ENCODE measurements around the gene MTMR6.
A peak's percentile ranks its signal among the peaks of the same experiment; 100 is the strongest.

The MTMR6 gene

DNA sequence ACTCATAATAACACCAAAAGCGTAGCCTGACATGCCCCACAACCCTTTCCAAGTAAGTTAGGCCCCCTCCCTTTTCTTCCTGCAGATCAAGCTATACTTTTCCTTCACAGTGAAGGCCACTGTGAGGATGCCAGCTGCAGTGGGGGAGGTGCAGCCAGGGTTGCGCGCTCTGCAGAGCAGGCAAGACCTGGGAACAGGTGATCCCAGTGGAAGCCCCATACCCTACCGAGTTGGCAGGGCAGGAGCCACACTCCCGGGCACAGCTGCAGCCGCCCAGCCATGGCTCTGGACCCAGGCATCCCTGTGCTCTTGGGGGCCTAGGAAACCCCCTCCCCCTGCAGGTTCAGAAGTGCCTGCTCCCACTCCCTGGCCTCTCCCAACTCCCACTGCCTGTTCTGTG lies 18.7 kb downstream of the MTMR6 start:
- DNase-seq: no peak

DNA sequence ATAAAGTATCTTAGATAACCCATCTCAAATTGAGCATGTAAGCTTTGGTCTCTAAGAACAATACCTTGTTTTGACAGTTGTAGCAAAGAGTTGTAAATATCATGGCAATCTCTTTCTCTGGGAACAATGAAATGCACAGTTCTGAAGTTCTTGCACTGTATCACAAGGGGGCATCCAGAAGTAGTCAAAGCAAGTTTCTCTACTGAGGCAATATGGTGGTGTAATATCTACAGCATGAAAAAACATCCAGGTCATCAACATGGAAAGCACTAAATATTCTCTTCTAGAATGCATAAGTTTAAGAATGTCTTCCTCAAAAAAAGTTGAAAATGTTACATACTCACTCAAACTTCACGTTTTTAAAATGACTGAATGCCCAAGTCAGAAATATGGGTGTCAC lies 19.6 kb downstream of the MTMR6 start:
- peak; percentile 1 for DNase-seq

DNA sequence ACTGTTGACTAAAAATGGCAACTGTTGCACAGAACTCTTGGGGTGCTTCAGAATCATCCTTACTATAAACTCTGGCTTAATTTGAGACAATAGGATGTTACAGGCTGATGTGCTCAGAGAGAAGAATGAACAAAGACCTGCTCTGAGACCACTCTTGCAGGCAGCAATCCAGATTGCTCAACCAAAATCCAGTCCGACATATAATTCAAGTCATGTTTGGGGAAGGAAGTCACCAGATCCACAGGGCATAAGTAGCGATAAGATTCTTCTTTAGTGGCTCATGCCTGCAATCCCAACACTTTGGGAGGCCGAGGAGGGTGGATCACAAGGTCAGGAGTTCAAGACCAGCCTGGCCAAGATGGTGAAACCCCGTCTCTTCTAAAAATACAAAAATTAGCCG lies 20.6 kb downstream of the MTMR6 start:
- DNase-seq: no peak

DNA sequence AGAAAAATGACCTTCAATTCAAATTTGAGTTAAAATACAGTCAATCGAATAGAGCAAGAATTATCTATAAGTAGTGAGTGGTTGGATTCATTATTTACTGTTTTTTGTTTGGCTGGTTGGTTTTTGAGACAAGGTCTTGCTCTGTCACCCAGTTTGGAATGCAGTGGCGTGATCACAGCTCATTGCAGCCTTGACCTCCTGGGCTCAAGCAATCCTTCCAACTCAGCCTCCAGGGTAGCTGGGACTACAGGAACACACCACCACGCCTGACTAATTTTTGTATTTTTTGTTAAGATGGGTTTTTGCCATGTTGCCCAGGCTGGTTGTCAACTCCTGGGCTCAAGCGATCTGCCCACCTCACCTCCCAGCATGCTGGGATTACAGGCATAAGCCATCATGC lies 25.0 kb downstream of the MTMR6 start:
- DNase-seq: no peak

DNA sequence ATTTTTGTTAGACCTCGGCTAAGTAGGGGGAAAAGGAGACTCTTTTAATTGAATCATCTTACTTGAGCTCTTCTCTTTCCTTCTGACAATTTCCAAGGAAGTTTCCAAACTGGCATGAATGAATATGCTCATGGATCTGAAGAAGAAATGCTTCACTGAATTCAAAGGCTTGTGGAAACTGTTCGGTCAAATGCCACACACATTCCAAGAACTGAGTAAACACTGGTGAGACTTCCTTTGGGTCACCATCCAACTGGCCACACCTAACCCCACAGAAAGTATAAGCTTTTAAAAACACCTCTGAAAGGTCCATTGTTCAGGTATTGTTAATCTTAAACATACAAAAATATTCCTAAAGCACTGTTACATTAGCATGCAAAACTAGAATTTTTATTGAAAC lies 33.6 kb downstream of the MTMR6 start:
- no peak for DNase-seq

DNA sequence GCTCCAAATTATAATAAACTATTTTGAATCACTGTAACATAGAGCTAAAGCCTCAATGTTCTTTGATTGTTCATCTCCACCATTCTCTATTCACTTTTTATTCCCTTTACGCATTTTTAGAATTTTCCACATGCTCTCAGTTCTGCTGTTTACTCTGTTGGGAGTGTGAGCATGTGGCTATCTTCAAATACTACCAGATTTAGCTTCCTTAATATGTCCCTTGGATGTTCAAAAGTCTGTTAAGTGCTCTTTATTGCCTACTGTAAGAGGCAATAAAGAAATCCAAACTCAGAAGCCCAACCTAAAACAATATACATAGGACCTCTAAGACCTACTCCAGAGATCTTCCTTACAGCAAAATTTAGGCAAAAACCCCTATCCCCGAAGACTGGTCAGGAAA lies 34.5 kb downstream of the MTMR6 start:
- no peak for DNase-seq

DNA sequence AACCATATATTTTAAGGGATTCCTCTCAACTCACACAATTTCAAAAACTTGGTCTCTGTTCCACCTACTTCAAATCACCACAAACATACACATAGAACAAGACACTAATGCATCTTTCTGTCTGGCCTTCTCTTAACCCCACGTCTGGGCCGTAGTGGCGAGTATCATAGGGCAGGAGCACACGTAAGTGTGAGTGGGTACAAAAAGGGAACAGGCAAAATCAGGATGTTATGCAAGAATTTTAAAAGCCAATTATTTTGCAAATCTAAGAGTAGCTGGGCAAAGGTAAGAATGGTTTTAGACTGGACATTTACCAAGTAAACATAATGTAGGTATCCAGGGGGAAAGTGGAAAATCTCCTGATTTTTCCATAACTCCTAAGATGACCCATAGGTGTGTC lies 35.1 kb downstream of the MTMR6 start:
- no peak for DNase-seq

DNA sequence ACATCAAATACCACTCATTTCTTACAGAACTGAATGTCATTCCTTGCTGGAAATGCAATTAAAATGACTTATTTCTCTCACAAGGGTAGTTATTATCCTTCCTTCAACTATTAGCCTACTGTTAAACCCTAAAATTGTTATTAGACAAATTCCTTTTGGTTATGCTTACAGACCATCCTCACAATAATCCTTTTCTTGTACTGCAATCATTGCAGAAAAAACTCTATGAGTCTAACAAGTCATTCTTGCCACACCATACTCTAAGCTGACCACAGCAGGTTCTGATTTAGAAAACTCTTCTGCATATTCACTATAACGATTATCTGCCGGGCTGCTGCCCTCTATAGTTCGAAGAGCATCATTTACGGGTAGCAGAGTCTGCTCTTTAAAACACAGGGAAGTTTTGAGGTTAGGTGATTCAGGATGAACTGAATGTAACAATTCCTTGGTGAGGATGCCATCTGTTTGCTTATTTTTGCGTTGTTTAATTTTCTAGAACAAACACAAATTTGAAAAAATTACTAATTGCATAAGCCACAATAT lies 38.2 kb downstream of the MTMR6 start:
- DNase-seq: no peak

DNA sequence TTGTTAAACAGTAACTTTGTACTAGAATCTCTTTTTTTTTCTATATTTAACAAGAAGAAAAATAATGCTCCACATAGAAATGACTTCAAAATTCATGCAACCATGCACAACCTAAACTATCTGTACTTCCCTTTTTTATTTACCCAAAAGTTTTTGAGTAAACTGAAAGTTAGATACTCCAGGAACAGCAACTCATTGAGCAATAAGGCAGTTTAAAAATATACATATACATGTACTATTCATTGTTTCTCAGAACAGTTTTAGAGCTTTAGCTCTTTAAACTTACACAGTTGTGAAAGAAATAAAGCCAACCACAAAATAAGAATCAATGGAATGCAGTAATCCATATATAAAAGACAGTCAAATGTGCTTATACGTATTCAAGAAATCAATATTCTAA lies 39.2 kb downstream of the MTMR6 start:
- no peak for DNase-seq

DNA sequence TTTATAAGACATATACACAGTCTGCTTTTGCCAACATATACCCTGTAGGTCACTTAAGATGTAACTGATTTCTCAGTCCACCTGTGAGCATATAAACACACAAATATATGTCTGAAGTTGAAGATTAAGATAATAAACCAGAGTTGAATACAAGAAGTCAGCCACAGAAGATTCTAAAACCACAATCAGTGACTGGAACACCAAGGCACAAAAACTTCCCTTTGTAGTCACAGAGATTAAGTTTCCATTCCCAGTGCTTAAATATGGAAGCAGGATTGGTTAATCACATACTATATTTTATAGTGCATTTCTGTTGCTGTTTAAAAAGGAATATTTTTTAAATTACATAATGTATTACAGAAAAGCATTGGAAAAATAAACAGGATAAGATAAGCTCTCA lies 39.9 kb downstream of the MTMR6 start:
- DNase-seq: no peak

DNA sequence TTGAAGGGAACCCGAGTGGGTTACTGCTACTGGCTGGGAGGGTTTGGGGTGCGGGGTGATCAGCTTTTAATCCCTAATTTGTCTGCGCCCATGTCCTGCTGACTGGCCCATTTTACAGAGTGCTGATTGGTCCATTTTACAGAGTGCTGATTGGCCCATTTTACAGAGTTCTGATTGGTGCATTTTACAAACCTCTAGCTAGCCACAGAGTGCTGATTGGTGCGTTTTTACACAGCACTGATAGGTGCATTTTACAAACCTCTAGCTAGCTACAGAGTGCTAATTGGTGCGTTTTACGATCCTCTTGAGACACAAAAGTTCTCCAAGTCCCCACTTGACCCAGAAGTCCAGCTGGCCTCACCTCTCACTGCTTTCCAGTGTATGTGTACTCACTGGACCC lies 43.2 kb downstream of the MTMR6 start:
- no peak for DNase-seq

DNA sequence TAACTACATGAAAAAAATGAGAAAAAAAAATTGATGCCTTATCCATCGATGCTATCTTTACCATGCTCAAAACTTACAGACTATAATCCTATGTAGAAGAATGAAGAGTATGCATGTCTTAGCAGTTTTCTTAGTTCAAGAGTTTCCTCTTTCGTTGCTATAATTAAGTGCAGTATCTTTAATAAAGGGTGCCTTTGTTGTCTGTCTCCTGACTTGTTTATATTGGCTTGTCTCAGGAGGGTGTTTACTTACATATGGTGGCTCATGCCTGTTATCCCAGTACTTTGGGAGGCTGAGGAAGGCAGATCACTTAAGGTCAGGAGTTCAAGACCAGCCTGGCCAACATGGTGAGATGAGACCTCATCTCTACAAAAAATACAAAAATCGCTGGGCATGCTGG lies 44.3 kb downstream of the MTMR6 start:
- DNase-seq: no peak

DNA sequence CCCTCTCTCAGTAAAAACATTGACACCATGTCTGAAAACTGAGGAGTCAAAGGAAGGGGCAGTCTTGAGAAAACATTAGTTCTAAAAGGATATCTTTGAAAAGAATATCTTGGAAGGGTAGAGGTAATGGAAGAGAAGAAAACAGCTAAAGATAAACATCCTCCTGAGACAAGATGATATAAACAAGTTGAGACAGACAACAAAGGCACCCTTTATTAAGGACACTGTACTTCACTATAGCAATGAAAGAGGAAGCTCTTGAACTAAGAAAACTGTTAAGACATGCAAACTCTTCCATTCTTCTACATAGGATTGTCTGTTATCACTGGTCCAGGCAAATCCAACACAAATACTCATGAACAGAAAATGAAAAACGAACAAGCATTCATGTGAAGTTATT lies 46.3 kb downstream of the MTMR6 start:
- DNase-seq: no peak

DNA sequence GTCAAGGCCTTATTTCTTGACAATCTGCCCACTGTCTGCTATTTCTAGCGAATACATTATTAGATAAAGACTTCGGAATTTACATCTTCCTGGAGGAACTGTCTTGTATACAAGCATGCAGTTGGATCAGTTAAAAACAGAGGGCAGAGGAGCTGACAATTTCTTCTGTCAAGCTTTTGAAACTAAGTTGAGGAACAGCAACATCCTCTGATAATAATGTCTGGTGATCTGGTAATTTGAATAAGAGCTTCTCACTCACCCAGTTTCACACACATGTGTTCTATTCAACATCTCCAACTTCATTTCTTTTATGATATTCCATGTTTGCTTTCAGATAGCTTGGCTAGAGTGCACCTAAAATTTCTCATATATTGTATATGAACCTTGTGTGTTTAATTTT lies 50.2 kb downstream of the MTMR6 start:
- DNase-seq: no peak

DNA sequence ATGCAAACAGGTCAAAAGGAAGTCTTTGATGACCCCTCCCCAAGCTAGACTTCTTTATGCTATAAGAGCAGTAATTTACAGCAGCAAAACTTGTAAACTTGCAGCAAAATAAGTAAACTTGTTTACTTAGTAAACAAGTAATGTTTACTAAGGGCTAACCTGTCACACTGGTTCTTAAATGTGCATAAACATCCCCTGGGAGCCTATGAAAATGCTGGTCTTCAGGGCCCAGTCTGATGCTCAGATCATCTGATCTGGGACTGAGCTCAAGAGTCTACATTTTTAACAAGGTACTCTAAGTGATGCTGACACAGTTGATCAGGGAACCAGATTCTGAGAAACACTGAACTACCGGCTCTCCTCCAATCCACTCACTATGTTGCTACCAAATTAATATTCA lies 53.4 kb downstream of the MTMR6 start:
- no peak for DNase-seq

DNA sequence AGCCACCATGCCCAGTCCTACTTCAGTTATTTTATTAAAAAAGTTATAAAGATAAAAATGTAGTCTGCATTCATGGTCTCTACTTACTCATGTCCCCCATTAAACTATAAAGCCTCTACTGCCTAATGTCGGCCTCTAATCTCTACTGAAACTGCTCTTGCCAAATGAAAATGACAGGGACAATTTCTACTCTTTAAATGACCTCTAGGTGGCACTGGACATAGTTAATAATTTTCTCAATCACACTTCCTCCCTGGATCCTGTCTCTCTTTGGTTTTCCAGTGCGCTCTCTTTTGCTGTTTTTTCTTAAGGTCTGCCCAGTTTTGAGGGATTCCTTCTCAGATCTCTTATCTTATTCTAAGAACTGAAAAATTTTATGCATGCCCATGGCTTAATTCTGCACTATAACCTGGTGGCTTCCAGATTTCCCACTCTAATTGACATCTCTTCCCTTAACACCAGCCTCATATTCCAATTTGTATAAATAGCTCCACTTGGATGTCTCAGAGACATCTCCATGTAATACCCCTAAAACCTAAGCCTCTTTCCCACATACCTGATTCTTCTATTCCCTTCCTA lies 54.3 kb downstream of the MTMR6 start:
- peak; percentile 24 for DNase-seq

DNA sequence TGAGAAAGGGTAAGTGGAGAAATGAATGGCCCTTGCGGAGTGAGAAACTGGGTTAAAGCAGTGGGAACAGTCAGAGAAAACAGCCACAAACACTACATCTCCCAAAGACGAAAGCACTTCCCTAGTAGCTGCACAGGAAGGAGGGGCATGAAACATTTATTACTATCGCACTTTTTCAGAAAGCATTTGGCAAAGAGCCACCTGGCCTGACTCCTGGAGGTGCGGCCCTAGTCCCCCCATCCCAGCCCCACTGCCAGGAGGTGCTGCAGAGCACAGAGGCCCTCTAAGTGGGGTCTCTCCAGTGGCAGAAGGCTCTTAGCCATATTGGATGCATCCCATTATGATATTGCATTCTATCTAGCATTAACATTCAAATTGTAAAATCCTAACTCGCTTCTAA lies 55.8 kb downstream of the MTMR6 start:
- DNase-seq: no peak

DNA sequence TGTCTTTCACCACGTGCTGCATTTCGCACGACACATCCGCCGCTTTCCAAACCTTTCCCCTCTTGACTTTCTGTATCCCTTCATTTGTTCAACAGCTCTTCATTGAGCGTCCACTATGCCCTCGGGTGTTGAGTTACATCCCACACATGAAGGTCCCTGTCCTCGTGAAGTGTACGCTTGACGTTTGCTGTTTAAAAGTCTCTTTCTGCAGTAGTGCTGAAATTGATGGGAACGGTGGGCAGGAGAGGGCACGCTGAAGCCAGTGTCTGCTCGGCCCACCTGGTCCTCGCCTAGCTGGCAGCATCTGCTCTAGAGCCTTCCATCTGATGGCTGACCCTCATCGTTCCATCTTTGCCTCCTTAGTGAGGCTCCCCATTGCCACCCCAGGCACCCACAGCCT lies 59.6 kb downstream of the MTMR6 start:
- no peak for DNase-seq

DNA sequence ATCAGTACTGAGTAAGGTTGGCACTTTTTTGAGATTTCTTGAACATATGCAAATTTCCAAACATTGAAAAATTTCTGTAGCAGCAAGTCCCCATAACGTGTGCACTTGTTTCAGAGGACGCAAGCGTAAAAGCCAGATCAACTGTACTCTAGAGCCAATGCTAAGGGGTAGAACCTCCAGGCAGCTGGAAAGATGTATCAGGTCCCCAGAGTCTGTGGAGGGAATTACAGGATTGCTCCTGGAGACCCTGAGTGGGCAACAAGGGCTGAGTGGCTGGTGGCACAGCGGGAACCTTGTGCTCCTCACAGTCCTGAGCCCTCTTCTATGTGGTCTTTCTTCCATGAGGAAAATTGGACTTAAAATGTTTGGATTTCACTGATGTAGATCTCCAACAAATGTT lies 61.3 kb downstream of the MTMR6 start:
- no peak for DNase-seq

DNA sequence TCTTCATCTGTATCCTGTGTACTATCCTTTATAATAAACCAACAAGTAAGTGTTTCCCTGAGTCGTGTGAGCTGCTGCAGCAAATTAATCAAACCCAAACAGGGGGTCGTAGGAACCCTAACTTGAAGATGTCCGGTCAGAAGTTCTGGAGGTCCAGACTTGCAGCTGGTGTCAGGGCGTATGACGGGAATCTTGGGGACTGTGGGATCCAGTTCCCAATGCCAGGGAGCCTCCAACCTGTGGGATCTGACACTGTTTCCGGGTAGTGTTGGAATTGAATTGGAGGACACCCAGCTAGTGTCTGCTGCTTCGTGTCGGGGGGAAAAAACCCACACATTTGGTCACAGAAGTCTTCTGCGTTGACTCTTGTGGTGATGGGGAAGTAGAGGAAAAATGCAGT lies 63.1 kb downstream of the MTMR6 start:
- no peak for DNase-seq

DNA sequence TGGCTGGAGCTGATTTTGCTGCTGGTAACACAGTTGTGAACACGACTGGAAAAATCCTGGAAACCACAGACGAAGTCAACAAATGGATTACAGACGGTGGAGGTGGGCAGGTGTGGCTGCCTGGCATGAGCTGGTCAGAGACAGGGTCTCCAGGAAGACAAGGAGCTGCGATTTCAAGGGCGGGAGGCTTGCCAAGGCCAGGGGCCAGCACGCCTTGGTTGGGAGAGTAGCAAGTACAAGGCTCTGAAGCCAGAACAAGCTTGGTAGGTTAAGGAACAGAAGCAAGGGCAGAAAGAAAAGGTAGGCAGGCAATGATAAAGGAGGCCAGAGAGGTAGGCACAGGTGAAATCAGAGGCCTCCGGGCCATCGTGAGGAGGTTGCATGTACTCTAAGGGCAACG lies 64.5 kb downstream of the MTMR6 start:
- DNase-seq: no peak

DNA sequence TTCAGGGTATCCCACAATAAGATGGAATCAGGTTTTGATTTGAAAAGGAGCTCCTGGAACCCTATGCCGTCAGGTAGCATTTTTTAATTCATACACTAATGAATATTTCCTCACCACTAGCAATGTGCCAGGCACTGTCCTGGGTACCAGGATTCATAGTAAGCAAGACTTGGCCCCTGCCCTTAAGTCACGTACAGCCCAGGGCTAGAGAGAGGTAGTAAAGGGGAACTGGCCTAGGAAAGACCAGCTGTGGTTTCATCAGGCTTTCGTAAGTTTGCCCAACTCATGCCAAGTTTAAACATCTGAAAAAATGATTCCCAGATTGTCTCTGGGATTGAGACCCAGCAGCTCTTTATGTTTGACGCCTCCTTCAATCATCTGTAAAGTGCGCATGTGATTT lies 69.3 kb downstream of the MTMR6 start:
- DNase-seq: no peak

DNA sequence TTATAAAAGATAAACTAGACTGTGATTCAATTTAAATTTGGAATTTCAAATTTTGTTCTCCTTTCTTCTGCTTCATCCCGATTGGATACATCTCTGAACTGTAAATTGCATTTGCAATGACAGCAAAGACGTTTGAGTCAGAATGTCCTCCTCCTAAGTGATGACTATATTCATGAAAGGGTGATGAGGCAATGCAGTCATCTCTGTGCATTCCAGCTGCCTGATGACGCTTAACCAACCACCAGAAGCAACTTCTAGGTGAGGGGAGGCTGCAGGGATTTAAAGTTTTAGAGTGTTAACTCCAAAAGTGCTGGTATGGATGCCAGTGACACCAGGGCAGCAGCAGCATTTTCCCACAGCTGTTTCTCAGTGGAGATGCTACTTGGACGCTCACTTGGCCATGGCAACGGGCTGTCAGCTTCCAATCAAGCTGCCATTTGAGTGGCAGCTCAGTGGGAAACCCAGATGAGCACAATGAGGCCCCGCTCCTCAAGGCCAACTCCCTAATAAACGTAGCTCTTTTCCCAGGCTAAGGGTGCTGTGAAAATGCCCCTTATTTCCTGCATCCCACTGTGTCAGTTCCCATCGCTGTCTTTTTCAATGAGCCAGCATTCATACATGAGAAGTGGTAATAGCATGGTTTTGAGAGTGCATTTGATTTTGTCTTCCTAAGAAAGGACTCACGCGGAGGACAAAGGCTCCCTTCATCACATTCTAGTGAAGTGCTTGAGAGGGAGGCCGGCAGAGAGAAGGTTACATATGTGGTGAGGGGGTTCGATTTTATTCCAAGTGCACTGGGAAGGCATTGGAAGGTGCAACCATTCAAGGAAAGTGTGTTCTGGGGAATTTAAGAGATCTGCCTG lies 70.0 kb downstream of the MTMR6 start:
- DNase-seq: no peak

DNA sequence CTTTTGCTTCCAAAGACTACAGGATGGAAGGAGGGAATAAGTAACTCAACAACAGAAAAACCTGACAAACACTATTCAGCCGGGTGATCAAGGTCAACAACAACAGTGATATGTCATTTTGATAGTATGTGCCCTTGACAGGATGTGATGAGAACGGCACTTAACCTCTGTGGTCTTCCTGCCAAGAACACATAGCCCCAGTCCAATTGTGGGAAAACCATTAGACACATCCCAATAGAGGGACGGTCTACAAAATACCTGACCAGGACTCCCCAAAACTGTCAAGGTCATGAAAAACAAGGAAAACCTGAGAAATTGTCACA lies 72.1 kb downstream of the MTMR6 start:
- DNase-seq: no peak
